HG02759 (cell line): ENCODE results near the gene KIF27.
"Not testable (repeated sequence)": the region's sequence is repeated elsewhere in the genome, so short reads cannot be mapped to it uniquely, and the experiment has no call there.

Experiments used
- ATAC-seq: cut with Tn5 transposase; IDR thresholded peaks from one replicate; pipeline ENCODE4 v1.9.1; 2021; ENCODE audit warnings: mild to moderate bottlenecking, moderate library complexity; ENCODE audit not compliant: unreplicated experiment

KIF27 gene

GRCh38 chr9:83932011-83932410 is 10.8 kb upstream of the KIF27 start:
- ATAC-seq, result no peak

DNA sequence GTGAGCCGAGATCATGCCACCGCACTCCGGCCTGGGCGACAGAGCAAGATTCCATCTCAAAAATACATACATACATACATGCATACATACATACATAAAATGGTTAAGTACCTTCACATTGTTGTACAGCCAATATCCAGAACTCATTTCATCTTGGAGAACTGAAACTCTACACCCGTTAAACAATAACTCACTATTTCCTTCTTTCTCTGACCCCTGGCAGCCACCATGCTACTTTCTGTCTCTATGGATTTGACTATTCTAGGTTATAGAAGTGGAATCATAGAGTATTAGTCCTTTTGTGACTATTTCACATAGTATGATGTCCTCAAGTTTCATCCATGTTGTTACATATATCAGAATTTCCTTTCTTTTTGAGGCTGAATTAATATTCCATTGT is 9.6 kb upstream of the KIF27 start:
- no peak for ATAC-seq

DNA sequence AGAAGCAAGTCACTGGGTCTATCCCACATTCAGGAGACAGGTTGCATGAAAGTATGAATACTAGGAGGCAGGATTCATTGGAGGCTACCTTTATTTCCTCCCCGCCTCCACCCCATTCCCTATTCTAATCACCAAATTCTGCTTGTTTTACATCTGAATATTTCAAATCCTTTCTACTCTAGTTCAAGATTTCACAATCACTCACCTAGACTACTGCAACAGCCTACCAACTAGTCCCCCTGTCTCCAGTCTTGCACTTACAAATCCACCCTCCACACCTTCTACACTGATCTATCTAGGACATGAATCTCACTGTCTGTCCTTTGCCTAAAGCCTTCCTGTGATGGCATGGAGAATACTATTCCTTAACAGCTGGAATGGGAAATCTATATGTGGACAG is 6.4 kb upstream of the KIF27 start:
- ATAC-seq, result no peak

DNA sequence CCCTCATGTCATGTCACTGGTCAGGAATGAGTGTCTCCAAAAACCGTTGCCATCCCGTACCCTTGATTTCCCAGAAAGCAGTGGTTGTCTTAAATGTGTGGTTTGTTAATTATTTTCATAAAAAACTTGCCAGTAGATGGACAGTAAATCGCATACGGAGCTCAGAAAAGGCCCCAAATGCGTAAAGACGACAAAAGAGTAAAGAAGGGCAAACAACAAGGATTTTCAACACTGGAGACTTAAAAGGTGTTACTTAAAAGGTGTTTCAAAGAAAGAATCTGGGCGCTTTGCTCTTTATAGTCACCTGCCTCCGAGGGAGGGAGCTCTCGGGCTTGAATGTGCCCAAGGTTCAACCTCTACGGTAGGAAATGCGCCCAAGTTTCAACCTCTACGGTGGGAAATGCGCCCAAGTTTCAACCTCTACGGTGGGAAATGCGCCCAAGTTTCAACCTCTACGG is 734 bp downstream of the KIF27 start:
- peak; percentile 33 for ATAC-seq

DNA sequence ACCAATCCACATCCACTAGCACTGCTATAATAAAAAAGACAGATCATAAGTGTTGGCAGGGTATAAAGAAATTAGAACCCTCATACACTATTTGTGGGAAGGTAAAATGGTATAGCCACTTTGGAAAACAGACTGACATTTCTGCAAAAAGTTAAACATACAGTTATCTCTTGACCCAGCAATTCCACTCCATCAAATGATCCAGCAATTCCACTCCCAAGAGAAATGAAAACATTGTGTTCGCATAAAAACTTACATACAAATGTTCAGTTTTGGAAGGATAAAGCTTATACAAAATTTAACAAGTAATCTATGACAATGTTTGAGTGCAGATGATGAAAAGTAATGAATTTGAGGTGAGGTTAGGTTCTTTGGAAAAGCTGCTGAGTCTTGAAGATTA is 2.1 kb downstream of the KIF27 start:
- no peak for ATAC-seq

- ATAC-seq, result peak; percentile 62
These were observed 9.0 kb downstream of the KIF27 start for GRCh38 chr9:83912194-83912593.

GRCh38 chr9:83906144-83906543 is 15.1 kb downstream of the KIF27 start:
- no peak for ATAC-seq

GRCh38 chr9:83900615-83901014 is 20.6 kb downstream of the KIF27 start:
- not testable (repeated sequence) for ATAC-seq

DNA sequence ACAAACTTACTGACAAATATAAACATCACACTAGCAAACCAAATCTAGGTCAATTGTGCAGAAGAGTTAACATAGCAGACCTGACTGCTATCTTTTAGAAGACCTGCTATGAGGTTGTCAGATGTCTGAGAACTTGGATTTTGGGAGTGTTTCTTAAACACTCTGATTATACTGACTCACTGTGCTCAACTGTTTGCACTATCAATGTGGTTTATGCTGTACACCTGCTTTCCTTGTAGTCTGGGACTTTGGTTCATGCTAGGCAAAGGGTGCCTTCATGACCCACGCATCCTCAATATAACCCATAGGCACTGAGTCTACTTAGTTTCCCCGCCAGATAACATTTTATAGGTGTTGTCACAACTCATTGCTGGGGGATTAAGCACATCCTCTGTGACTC is 26.9 kb downstream of the KIF27 start:
- not testable (repeated sequence) for ATAC-seq

DNA sequence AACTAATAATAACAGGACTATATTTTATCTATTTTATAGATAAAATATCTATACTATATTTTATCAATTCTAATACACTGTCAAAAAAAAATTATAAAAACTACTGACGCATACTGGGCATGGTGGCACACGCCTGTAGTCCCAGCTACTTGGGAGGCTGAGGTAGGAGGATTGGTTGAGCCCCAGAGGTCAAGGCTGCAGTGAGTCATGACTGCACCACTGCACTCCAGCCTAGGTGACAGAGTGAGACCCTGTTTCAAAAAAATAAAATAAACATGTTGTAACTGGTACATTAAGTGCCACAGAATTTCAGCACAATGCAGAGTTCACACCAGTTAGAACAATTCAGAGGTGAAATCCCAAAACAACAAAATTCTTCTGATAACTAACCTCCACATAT is 34.7 kb downstream of the KIF27 start:
- ATAC-seq, result not testable (repeated sequence)

DNA sequence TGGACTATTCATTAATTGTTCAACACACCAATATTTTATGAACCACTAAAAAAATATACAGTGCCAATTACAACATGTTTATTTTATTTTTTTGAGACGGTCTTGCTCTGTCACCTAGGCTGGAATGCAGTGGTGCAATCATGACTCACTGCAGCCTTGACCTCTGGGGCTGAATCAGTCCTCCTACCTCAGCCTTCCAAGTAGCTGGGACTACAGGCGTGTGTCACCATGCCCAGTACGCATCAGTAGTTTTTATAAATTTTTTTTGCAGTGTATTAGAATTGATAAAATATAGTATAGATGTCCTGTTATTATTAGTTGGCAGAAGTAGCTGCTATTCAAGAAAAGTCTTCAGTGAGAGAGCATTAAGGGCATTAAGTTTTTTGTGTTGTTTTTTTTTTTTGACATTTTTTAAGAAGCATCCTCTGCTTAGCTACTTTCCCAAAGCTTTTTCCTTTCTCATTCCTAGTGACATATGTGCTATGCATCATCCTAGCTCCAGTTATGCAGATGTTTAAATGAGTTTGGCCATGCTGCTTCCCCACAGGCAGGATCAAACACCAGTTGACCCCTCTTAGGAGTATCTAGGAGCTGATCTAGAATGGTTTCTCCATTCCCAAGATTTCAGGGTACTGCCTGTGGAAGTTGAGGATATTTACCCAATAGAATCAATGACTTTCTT is 35.5 kb downstream of the KIF27 start:
- not testable (repeated sequence) for ATAC-seq

- ATAC-seq, result not testable (repeated sequence)
These were observed 39.4 kb downstream of the KIF27 start for GRCh38 chr9:83881687-83882408.

DNA sequence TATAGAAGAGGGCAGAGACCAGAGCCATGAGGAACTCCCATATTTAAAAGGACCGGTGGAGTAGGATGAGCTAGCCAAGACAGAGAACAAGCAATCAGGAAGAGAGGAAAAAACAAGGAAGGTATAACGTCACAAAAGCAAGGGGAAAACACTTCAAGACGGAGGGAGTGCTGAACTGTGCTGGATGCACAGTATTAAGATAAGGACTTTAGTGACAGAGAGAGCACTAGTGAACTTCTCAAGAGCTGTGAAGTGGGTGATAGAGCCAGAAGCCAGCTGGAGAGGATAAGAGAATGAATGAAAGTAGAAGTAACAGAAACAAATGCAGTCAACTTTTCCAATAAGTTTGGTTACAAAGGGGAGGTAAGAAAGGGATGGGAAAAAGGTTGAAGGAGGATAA is 45.7 kb downstream of the KIF27 start:
- ATAC-seq, result not testable (repeated sequence)

- ATAC-seq, result not testable (repeated sequence)
These were observed 71.3 kb downstream of the KIF27 start for GRCh38 chr9:83849895-83850294.

DNA sequence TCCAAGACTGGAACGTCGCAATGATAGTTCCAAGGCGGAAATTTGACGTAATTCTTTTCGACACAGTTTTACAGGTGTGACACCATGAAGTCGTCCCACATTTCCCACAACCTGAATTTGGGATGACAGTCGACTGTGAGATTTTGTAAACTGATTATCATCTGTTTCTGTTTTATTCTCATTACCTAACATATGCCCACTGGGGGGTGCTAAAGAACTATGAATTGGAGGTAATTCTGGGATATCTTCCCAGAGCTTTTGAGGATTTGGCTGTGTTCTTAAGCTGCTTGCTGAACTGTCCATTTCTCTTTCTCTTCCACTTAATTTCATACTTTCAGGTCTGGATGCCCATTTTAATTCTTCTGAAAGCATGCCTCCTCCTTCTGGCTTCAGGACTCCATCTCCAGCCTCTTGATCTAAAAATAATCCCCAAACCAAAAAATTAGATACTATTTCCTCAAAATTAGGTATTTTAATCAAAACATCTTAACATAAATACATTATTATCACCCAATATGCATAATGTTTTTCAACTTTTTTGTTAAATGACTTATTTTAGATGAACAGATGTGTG is 84.1 kb downstream of the KIF27 start:
- ATAC-seq, result not testable (repeated sequence)

DNA sequence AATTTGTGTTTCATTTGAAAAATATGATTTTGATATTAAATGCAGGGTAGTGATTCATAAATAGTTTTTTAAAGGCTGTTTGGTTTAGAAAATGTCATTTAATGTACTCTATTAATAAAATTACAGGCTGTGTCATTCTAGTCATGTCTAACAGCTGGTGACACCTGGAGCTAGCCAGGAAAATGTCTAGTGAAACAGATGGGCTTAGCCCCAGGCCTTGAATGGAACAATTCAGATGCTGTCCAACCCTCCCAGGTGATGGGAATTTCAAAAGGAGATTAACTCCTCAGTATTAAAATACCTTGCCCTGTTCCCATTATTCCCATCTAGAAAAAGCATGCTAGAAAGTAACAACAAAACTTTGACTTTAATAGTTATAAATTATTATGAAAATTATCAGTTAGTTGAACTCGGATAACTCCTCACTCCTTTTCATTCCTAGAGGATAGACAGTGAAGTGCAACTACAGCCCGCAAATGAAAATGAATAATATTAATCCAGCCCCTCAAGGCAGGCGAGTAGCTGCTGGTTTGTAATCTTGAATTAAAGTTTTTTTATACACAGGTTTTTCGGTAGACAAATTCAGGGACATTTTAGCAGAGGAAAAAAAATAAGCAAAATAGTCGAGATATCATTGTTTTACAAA is 90.7 kb downstream of the KIF27 start:
- not testable (repeated sequence) for ATAC-seq

DNA sequence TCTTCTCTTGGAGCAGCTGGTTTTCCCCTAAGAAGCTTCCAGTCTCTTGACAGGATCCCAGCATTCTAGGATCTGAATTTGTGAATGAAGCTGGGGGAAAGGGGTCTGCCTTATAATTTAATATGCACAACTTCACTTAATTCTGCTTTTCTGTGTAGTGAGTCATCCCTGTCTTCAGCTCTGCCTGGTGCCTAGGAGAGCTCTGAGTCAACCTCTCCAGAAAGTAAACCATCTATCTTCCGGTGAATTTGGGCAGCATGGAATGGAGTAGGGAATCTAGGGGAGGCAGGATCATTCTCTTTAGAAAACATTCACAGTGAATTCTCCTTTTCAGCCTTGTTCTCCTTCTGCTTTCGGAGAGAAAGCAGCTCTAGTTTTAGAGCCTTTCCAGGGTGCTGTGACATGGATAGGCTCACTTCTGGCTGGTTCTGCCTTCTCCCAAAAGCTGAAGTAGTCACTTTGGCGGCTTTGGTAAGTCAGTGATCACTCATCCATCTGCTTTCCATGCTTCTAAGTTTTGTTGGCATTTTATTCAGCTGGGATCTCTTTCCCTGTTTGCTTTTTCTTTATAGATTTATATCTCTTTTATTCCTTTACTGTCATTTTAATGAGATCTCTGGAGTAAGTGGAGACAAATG is 96.1 kb downstream of the KIF27 start:
- ATAC-seq, result not testable (repeated sequence)

GRCh38 chr9:83817356-83818278 is 103.6 kb downstream of the KIF27 start, which contains the start of gene GKAP1:
GKAP1 (minus strand) TSS chr9:83817769; CDS start chr9:83806517, 11,252 bp downstream.
- peak; percentile 84 for ATAC-seq

DNA sequence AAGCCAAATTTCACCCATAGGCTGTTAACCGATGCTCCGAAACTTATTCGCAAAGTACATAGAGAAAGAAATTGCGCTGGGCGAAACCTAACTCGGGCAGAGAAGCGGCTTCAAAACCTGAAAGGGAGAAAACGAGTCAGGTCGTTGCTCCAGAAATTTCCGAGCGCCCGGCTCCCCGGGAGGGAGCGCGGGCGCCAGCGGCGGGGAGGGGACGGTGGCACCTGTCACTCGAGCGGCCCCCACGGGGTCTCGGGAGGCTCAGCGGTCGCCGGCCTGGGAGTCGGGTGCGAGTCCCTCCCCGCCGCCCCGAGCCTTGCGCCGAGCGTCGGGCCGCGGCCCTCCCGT is 104.2 kb downstream of the KIF27 start:
- ATAC-seq, result not testable (repeated sequence)

GRCh38 chr9:83815120-83815519 is 106.1 kb downstream of the KIF27 start:
- ATAC-seq, result not testable (repeated sequence)
